HCEC 1CT (cell line): ENCODE measurements around the gene IMPDH1.

Experiments
- DNase-seq: peaks from one replicate; pipeline ENCODE4 v3.0.0-alpha.2; 2017

IMPDH1 gene

GRCh38 chr7:128405471-128406313 is 4.1 kb downstream of the IMPDH1 start:
- DNase-seq = no peak

GRCh38 chr7:128404886-128405470 is 4.8 kb downstream of the IMPDH1 start:
- no peak for DNase-seq

GRCh38 chr7:128404143-128404681 is 5.6 kb downstream of the IMPDH1 start:
- no peak for DNase-seq

GRCh38 chr7:128403676-128404075 is 6.1 kb downstream of the IMPDH1 start:
- no peak for DNase-seq

GRCh38 chr7:128402356-128402755 is 7.4 kb downstream of the IMPDH1 start:
- no peak for DNase-seq

- no peak for DNase-seq
These were observed 9.2 kb downstream of the IMPDH1 start for GRCh38 chr7:128400566-128400965.

- DNase-seq = no peak
These were observed 9.8 kb downstream of the IMPDH1 start for GRCh38 chr7:128399991-128400390.

- DNase-seq = no peak
These were observed 11.0 kb downstream of the IMPDH1 start for GRCh38 chr7:128398841-128399135.

GRCh38 chr7:128398016-128398840 is 11.6 kb downstream of the IMPDH1 start:
- DNase-seq = no peak

- DNase-seq = no peak
These were observed 13.4 kb downstream of the IMPDH1 start for GRCh38 chr7:128396357-128396756.

- no peak for DNase-seq
These were observed 14.0 kb downstream of the IMPDH1 start for GRCh38 chr7:128395748-128396147.

GRCh38 chr7:128394904-128395496 is 14.8 kb downstream of the IMPDH1 start:
- DNase-seq = no peak

GRCh38 chr7:128393526-128394330 is 16.1 kb downstream of the IMPDH1 start:
- DNase-seq = no peak

- no peak for DNase-seq
These were observed 17.1 kb downstream of the IMPDH1 start for GRCh38 chr7:128392446-128393327.

GRCh38 chr7:128391805-128392204 is 18.0 kb downstream of the IMPDH1 start:
- DNase-seq = no peak

GRCh38 chr7:128390871-128391565 is 18.8 kb downstream of the IMPDH1 start:
- DNase-seq = no peak

GRCh38 chr7:128389618-128390329 is 20.0 kb downstream of the IMPDH1 start:
- no peak for DNase-seq

- DNase-seq = no peak
These were observed 20.6 kb downstream of the IMPDH1 start for GRCh38 chr7:128389085-128389617.

- no peak for DNase-seq
These were observed 21.7 kb downstream of the IMPDH1 start for GRCh38 chr7:128388145-128388485.
